ENCODE data around the gene IL1RN. TPM values are rescaled to one million over a fixed set of nuclear protein-coding genes. Genes with fewer than 3 reads are reported as not detected.

The IL1RN gene
- polyA plus RNA-seq, 1 donor (not counting 4 experiments of a cell fraction or from before 2014, with no cell fraction given) = 128 TPM

- dilution Hi-C loops (cut with MboI; ENCODE audit: extremely low pct_ligation_motif_present, low sequenced_read_pairs) = no loop called here
- peaks cover 28% of the 10 kb centered on the region for H3K4me1 ChIP-seq (ENCODE audit: control insufficient read depth, extremely low read depth, insufficient read depth, low read length)
- H3K9me3 ChIP-seq (ENCODE audit: control insufficient read depth, low read depth, low read length) = no peaks in the 10 kb centered on the region
- peak overlapping the region in 2 of 3 experiments; percentile 89 for H3K4me3 ChIP-seq (ENCODE audit: control insufficient read depth in 2 of 3, extremely low read depth in 1 of 3, insufficient read depth in 2 of 3, low read depth in 1 of 3, low read length in 3 of 3)
- H3K4me2 ChIP-seq (ENCODE audit: control insufficient read depth, extremely low read depth, insufficient read depth, low read depth, low read length) = peak overlapping the region; percentile 97
- H3K9ac ChIP-seq (ENCODE audit: control insufficient read depth, extremely low read depth, insufficient read depth, low read length) = peak overlapping the region; percentile 28
- H3K27ac ChIP-seq (ENCODE audit: control insufficient read depth, insufficient read depth, low read length) = peak overlapping the region; percentile 90
- H3K79me2 ChIP-seq (ENCODE audit: control insufficient read depth, insufficient read depth, low read length) = peaks cover 23% of the 10 kb centered on the region
- no peak overlapping the region for H2AFZ ChIP-seq (ENCODE audit: control insufficient read depth, low read length)
- H4K20me1 ChIP-seq (ENCODE audit: control insufficient read depth, extremely low read depth, insufficient read depth, low read length) = no peaks in the 10 kb centered on the region
- H3K36me3 ChIP-seq (ENCODE audit: control insufficient read depth in 2 of 2, extremely low read depth in 1 of 2, insufficient read depth in 2 of 2, low read length in 2 of 2) = no peaks in the 10 kb centered on the region
- no peak for DNase-seq (ENCODE audit: low read depth, low spot score)
- TF ChIP-seq, protein P1, sequence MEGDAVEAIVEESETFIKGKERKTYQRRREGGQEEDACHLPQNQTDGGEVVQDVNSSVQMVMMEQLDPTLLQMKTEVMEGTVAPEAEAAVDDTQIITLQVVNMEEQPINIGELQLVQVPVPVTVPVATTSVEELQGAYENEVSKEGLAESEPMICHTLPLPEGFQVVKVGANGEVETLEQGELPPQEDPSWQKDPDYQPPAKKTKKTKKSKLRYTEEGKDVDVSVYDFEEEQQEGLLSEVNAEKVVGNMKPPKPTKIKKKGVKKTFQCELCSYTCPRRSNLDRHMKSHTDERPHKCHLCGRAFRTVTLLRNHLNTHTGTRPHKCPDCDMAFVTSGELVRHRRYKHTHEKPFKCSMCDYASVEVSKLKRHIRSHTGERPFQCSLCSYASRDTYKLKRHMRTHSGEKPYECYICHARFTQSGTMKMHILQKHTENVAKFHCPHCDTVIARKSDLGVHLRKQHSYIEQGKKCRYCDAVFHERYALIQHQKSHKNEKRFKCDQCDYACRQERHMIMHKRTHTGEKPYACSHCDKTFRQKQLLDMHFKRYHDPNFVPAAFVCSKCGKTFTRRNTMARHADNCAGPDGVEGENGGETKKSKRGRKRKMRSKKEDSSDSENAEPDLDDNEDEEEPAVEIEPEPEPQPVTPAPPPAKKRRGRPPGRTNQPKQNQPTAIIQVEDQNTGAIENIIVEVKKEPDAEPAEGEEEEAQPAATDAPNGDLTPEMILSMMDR (optimal IDR thresholded peaks at IDR 0.05 in 1 of 3, IDR thresholded peaks at IDR 0.05 in 1 of 3, conservative IDR thresholded peaks at IDR 0.05 in 1 of 3; ENCODE audit: extremely low read depth in 1 of 3, insufficient read depth in 2 of 3, low read length in 3 of 3) = no peak
- TF ChIP-seq EZH2 (IDR thresholded peaks at IDR 0.05; ENCODE audit: low read length) = no peak
- no peaks in the 10 kb centered on the region for H3K27me3 ChIP-seq (ENCODE audit: control insufficient read depth, extremely low read depth, insufficient read depth, low read length)
- peak; percentile 90 for FAIRE-seq
- H3K9me1 ChIP-seq (ENCODE audit: control insufficient read depth, extremely low read depth, insufficient read depth, low read length) = peaks cover 3% of the 10 kb centered on the region
These were observed 31.6 kb downstream of the IL1RN start for GRCh38 chr2:113158884-113159553.

DNA sequence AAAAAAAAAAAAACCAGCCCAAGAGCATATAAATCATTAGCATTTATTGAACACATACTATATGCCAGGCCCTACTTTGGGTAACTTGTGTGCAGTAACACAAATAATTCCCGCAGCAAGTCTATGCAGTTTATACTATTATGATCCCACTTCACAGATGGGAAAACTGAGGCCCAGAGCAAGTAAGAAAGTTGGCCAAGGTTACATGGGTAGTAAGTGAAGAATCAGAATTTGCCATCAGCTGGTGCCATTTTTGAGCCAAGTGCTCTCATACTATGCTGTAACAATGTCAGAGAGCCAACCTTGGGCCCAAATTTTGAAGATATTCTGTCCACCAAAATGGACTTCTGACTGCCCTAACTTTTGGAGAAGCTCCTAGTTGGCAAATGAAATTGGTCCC is 32.9 kb downstream of the IL1RN start:
- peaks cover 7% of the 10 kb centered on the region for H3K9me1 ChIP-seq (ENCODE audit: control insufficient read depth, extremely low read depth, insufficient read depth, low read length)
- no peak for DNase-seq (ENCODE audit: low read depth, low spot score)
- H2AFZ ChIP-seq (ENCODE audit: control insufficient read depth, low read length) = no peak overlapping the region
- H3K4me3 ChIP-seq (ENCODE audit: control insufficient read depth in 2 of 3, extremely low read depth in 1 of 3, insufficient read depth in 2 of 3, low read depth in 1 of 3, low read length in 3 of 3) = no peak overlapping the region
- dilution Hi-C loops (cut with MboI; ENCODE audit: extremely low pct_ligation_motif_present, low sequenced_read_pairs) = no loop called here
- no peak for FAIRE-seq
- TF ChIP-seq EZH2 (IDR thresholded peaks at IDR 0.05; ENCODE audit: low read length) = no peak
- TF ChIP-seq, protein P1 (optimal IDR thresholded peaks at IDR 0.05 in 1 of 3, IDR thresholded peaks at IDR 0.05 in 1 of 3, conservative IDR thresholded peaks at IDR 0.05 in 1 of 3; ENCODE audit: extremely low read depth in 1 of 3, insufficient read depth in 2 of 3, low read length in 3 of 3) = no peak
- H3K9me3 ChIP-seq (ENCODE audit: control insufficient read depth, low read depth, low read length) = no peaks in the 10 kb centered on the region
- no peak overlapping the region for H3K9ac ChIP-seq (ENCODE audit: control insufficient read depth, extremely low read depth, insufficient read depth, low read length)
- no peak overlapping the region for H3K4me2 ChIP-seq (ENCODE audit: control insufficient read depth, extremely low read depth, insufficient read depth, low read depth, low read length)
- H3K79me2 ChIP-seq (ENCODE audit: control insufficient read depth, insufficient read depth, low read length) = peaks cover 35% of the 10 kb centered on the region
- H4K20me1 ChIP-seq (ENCODE audit: control insufficient read depth, extremely low read depth, insufficient read depth, low read length) = peaks cover 7% of the 10 kb centered on the region
- no peaks in the 10 kb centered on the region for H3K36me3 ChIP-seq (ENCODE audit: control insufficient read depth in 2 of 2, extremely low read depth in 1 of 2, insufficient read depth in 2 of 2, low read length in 2 of 2)
- H3K4me1 ChIP-seq (ENCODE audit: control insufficient read depth, extremely low read depth, insufficient read depth, low read length) = peaks cover 39% of the 10 kb centered on the region
- no peaks in the 10 kb centered on the region for H3K27me3 ChIP-seq (ENCODE audit: control insufficient read depth, extremely low read depth, insufficient read depth, low read length)
- no peak overlapping the region for H3K27ac ChIP-seq (ENCODE audit: control insufficient read depth, insufficient read depth, low read length)
